ENCODE results near the gene SNX17.

Gene SNX17

GRCh38 chr2:27362678-27363420, 7.6 kb upstream of the SNX17 start:
- TF ChIP-seq POU2F2 (IDR thresholded peaks at IDR 0.05; ENCODE audit: low read depth, low read length) = no peak
- TF ChIP-seq TAF1 (IDR thresholded peaks at IDR 0.05; ENCODE audit: low read depth, low read length) = no peak
- no peak for TF ChIP-seq SPI1 (IDR thresholded peaks at IDR 0.05; ENCODE audit: low read depth, low read length)
- TF ChIP-seq PAX5 (IDR thresholded peaks at IDR 0.05; ENCODE audit: insufficient read depth, low read length, severe bottlenecking) = no peak
- DNase-seq (ENCODE audit: insufficient read length, low spot score) (no peak), FAIRE-seq (no peak)

GRCh38 chr2:27363933-27364332, 6.5 kb upstream of the SNX17 start:
- DNase-seq (ENCODE audit: insufficient read length, low spot score) = no peak

GRCh38 chr2:27369471-27370025, 868 bp upstream of the SNX17 start:
- FAIRE-seq (peak; percentile 20), DNase-seq (ENCODE audit: insufficient read length, low spot score) (no peak)
- TF ChIP-seq TAF1 (IDR thresholded peaks at IDR 0.05; ENCODE audit: low read depth, low read length) (no peak), POU2F2 (IDR thresholded peaks at IDR 0.05; ENCODE audit: low read depth, low read length) (no peak), PAX5 (IDR thresholded peaks at IDR 0.05; ENCODE audit: insufficient read depth, low read length, severe bottlenecking) (no peak), SPI1 (IDR thresholded peaks at IDR 0.05; ENCODE audit: low read depth, low read length) (no peak), POLR2A (IDR thresholded peaks at IDR 0.05; ENCODE audit: low read depth, low read length) (no peak), POLR2AphosphoS5 (IDR thresholded peaks at IDR 0.05; ENCODE audit: low read depth, low read length) (no peak)

More at GRCh38 chr2:27363933-27364332, 6.5 kb upstream of the SNX17 start:
- TF ChIP-seq PAX5 (IDR thresholded peaks at IDR 0.05; ENCODE audit: insufficient read depth, low read length, severe bottlenecking) (no peak), TAF1 (IDR thresholded peaks at IDR 0.05; ENCODE audit: low read depth, low read length) (no peak), POLR2AphosphoS5 (IDR thresholded peaks at IDR 0.05; ENCODE audit: low read depth, low read length) (no peak), POLR2A (IDR thresholded peaks at IDR 0.05; ENCODE audit: low read depth, low read length) (no peak), SPI1 (IDR thresholded peaks at IDR 0.05; ENCODE audit: low read depth, low read length) (no peak), POU2F2 (IDR thresholded peaks at IDR 0.05; ENCODE audit: low read depth, low read length) (no peak)
- FAIRE-seq = no peak

GRCh38 chr2:27370816-27371620, 602 bp downstream of the SNX17 start:
- TF ChIP-seq POLR2A (IDR thresholded peaks at IDR 0.05; ENCODE audit: low read depth, low read length) (peak; percentile 69), POU2F2 (IDR thresholded peaks at IDR 0.05; ENCODE audit: low read depth, low read length) (peak; percentile 38; the same call in 1 of the 2 replicates), SPI1 (IDR thresholded peaks at IDR 0.05; ENCODE audit: low read depth, low read length) (no peak), PAX5 (IDR thresholded peaks at IDR 0.05; ENCODE audit: insufficient read depth, low read length, severe bottlenecking) (no peak), TAF1 (IDR thresholded peaks at IDR 0.05; ENCODE audit: low read depth, low read length) (peak; percentile 16; the same call in 1 of the 2 replicates), POLR2AphosphoS5 (IDR thresholded peaks at IDR 0.05; ENCODE audit: low read depth, low read length) (peak; percentile 62)
- FAIRE-seq (peak; percentile 47), DNase-seq (ENCODE audit: insufficient read length, low spot score) (peak; percentile 26)

- DNase-seq (ENCODE audit: insufficient read length, low spot score) = no peak
- no peak for FAIRE-seq
- TF ChIP-seq TAF1 (IDR thresholded peaks at IDR 0.05; ENCODE audit: low read depth, low read length) (no peak), SPI1 (IDR thresholded peaks at IDR 0.05; ENCODE audit: low read depth, low read length) (no peak), POLR2AphosphoS5 (IDR thresholded peaks at IDR 0.05; ENCODE audit: low read depth, low read length) (no peak)
These were observed 2.5 kb downstream of the SNX17 start for GRCh38 chr2:27372937-27373336.

GRCh38 chr2:27373567-27373966, 3.2 kb downstream of the SNX17 start:
- DNase-seq (ENCODE audit: insufficient read length, low spot score) (no peak), FAIRE-seq (no peak)
- TF ChIP-seq POU2F2 (IDR thresholded peaks at IDR 0.05; ENCODE audit: low read depth, low read length) (no peak), POLR2AphosphoS5 (IDR thresholded peaks at IDR 0.05; ENCODE audit: low read depth, low read length) (peak; percentile 52; the same call in 1 of the 2 replicates)

GRCh38 chr2:27375513-27376099, 5.2 kb downstream of the SNX17 start:
- FAIRE-seq = no peak
- DNase-seq (ENCODE audit: insufficient read length, low spot score) = no peak
- no peak for TF ChIP-seq SPI1 (IDR thresholded peaks at IDR 0.05; ENCODE audit: low read depth, low read length)
- no peak for TF ChIP-seq PAX5 (IDR thresholded peaks at IDR 0.05; ENCODE audit: insufficient read depth, low read length, severe bottlenecking)
- no peak; the same call in none of the 2 replicates for TF ChIP-seq POLR2A (IDR thresholded peaks at IDR 0.05; ENCODE audit: low read depth, low read length)
- TF ChIP-seq TAF1 (IDR thresholded peaks at IDR 0.05; ENCODE audit: low read depth, low read length) = no peak
- TF ChIP-seq POU2F2 (IDR thresholded peaks at IDR 0.05; ENCODE audit: low read depth, low read length) = no peak
- TF ChIP-seq POLR2AphosphoS5 (IDR thresholded peaks at IDR 0.05; ENCODE audit: low read depth, low read length) = no peak

GRCh38 chr2:27376151-27376865, 5.9 kb downstream of the SNX17 start:
- FAIRE-seq (no peak), DNase-seq (ENCODE audit: insufficient read length, low spot score) (no peak)
- no peak for TF ChIP-seq POU2F2 (IDR thresholded peaks at IDR 0.05; ENCODE audit: low read depth, low read length)
- TF ChIP-seq POLR2A (IDR thresholded peaks at IDR 0.05; ENCODE audit: low read depth, low read length) = peak; percentile 16
- no peak for TF ChIP-seq PAX5 (IDR thresholded peaks at IDR 0.05; ENCODE audit: insufficient read depth, low read length, severe bottlenecking)
- no peak for TF ChIP-seq POLR2AphosphoS5 (IDR thresholded peaks at IDR 0.05; ENCODE audit: low read depth, low read length)
- no peak for TF ChIP-seq TAF1 (IDR thresholded peaks at IDR 0.05; ENCODE audit: low read depth, low read length)
- no peak for TF ChIP-seq SPI1 (IDR thresholded peaks at IDR 0.05; ENCODE audit: low read depth, low read length)
